ENCODE measurements around the gene TRIM2. TPM values are rescaled to one million over a fixed set of nuclear protein-coding genes. Genes with fewer than 3 reads are reported as not detected.

TRIM2 gene
- total RNA-seq, 1 experiment from 2014 or later: 18.9 TPM

DNA sequence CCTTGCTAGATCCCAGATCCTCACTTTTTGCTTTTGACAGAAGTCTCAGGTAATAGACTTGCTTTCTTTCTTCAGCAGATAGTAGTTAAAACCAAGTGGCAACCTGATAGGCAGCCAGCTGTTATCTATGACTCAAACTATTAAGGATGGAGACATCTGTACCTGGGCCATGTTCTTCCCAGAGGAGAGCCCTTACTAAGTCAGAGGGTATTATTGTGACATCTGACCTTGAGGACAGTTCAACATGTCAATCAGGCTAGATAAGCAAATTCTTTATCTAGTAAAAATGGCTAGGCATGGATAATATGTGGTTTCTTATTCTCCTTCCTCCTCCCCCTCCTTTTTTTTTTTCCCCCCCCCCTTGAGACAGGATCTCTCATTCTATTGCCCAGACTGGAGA is 39.2 kb downstream of the TRIM2 start:
- no peak for TF ChIP-seq EZH2phosphoT487 (IDR thresholded peaks at IDR 0.05; ENCODE audit: borderline replicate concordance, low read length)
- TF ChIP-seq, protein P1, sequence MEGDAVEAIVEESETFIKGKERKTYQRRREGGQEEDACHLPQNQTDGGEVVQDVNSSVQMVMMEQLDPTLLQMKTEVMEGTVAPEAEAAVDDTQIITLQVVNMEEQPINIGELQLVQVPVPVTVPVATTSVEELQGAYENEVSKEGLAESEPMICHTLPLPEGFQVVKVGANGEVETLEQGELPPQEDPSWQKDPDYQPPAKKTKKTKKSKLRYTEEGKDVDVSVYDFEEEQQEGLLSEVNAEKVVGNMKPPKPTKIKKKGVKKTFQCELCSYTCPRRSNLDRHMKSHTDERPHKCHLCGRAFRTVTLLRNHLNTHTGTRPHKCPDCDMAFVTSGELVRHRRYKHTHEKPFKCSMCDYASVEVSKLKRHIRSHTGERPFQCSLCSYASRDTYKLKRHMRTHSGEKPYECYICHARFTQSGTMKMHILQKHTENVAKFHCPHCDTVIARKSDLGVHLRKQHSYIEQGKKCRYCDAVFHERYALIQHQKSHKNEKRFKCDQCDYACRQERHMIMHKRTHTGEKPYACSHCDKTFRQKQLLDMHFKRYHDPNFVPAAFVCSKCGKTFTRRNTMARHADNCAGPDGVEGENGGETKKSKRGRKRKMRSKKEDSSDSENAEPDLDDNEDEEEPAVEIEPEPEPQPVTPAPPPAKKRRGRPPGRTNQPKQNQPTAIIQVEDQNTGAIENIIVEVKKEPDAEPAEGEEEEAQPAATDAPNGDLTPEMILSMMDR (conservative IDR thresholded peaks at IDR 0.05; ENCODE audit: low read depth, low read length): no peak
- TF ChIP-seq EZH2 (IDR thresholded peaks at IDR 0.05; ENCODE audit: low read length, unreplicated experiment): no peak
- ATAC-seq (no peak), DNase-seq (no peak)
- no peak overlapping the region for H3K4me3 ChIP-seq (ENCODE audit: low read length)
- H3K9me3 ChIP-seq (ENCODE audit: low read length): no peaks in the 10 kb centered on the region
- H3K36me3 ChIP-seq (ENCODE audit: low read depth, low read length): no peaks in the 10 kb centered on the region
- no peaks in the 10 kb centered on the region for H3K27me3 ChIP-seq (ENCODE audit: low read length)
- POLR2A ChIA-PET (ENCODE audit: unreplicated experiment): no interaction called here
- H2AFZ ChIP-seq (ENCODE audit: low read length): no peak overlapping the region
- CTCF ChIA-PET: no interaction called here
- H3F3A ChIP-seq (ENCODE audit: low read length, unreplicated experiment): no peaks in the 10 kb centered on the region
- H3K9ac ChIP-seq (ENCODE audit: low read length): no peak overlapping the region
- no peak overlapping the region for H3K27ac ChIP-seq (ENCODE audit: low read length)
- no peaks in the 10 kb centered on the region for H3K79me2 ChIP-seq (ENCODE audit: low read length)
- intact Hi-C loops (cut with micrococcal nuclease): no loop called here
- peaks cover 23% of the 10 kb centered on the region for H3K4me1 ChIP-seq (ENCODE audit: insufficient read depth, low read length)
- H4K20me1 ChIP-seq (ENCODE audit: low read length): no peaks in the 10 kb centered on the region
- H3K4me2 ChIP-seq (ENCODE audit: low read length): no peak overlapping the region
- no TSS peak for BruUV-seq (replicated peaks)
- H3K9me2 ChIP-seq (replicated peaks; ENCODE audit: low read length): no peaks in the 10 kb centered on the region

DNA sequence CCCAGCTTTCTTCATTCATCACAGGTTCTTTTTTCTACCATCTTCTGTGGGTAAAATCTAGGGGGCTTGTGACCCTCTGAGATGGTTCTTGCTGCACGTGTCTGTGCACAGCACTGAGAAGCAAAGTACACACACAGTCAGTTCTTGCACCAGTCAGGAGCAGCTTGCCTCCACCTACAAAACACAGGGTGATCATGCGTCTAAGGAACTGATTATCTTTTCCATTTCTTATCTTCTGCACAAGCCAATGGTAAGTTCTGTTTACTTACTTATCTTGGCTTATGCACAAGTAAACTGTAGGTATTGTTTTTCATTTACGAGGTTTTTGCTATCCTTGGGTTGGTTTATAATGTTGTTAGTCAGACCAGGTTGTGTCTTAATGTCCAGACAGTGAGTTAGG is 40.7 kb downstream of the TRIM2 start:
- H2AFZ ChIP-seq (ENCODE audit: low read length): no peak overlapping the region
- ChIA-PET CTCF (interaction anchor here (0.6 kb wide), 1 partner anchor 842 kb away, joined by 3 read pairs; no protein-coding TSS in a partner anchor), POLR2A (ENCODE audit: unreplicated experiment) (no interaction called here)
- H3K79me2 ChIP-seq (ENCODE audit: low read length): no peaks in the 10 kb centered on the region
- TF ChIP-seq EZH2 (IDR thresholded peaks at IDR 0.05; ENCODE audit: low read length, unreplicated experiment) (no peak), EZH2phosphoT487 (IDR thresholded peaks at IDR 0.05; ENCODE audit: borderline replicate concordance, low read length) (no peak)
- TF ChIP-seq, protein P1 (conservative IDR thresholded peaks at IDR 0.05; ENCODE audit: low read depth, low read length): no peak
- no peak for DNase-seq
- intact Hi-C loops (cut with micrococcal nuclease): no loop called here
- no peak overlapping the region for H3K27ac ChIP-seq (ENCODE audit: low read length)
- no peaks in the 10 kb centered on the region for H3K36me3 ChIP-seq (ENCODE audit: low read depth, low read length)
- H4K20me1 ChIP-seq (ENCODE audit: low read length): no peaks in the 10 kb centered on the region
- no peaks in the 10 kb centered on the region for H3K9me2 ChIP-seq (replicated peaks; ENCODE audit: low read length)
- H3K27me3 ChIP-seq (ENCODE audit: low read length): no peaks in the 10 kb centered on the region
- BruUV-seq (replicated peaks): no TSS peak
- no peak overlapping the region for H3K9ac ChIP-seq (ENCODE audit: low read length)
- no peaks in the 10 kb centered on the region for H3F3A ChIP-seq (ENCODE audit: low read length, unreplicated experiment)
- no peak overlapping the region for H3K4me3 ChIP-seq (ENCODE audit: low read length)
- H3K9me3 ChIP-seq (ENCODE audit: low read length): no peaks in the 10 kb centered on the region
- H3K4me1 ChIP-seq (ENCODE audit: insufficient read depth, low read length): peaks cover 34% of the 10 kb centered on the region
- no peak for ATAC-seq
- no peak overlapping the region for H3K4me2 ChIP-seq (ENCODE audit: low read length)

DNA sequence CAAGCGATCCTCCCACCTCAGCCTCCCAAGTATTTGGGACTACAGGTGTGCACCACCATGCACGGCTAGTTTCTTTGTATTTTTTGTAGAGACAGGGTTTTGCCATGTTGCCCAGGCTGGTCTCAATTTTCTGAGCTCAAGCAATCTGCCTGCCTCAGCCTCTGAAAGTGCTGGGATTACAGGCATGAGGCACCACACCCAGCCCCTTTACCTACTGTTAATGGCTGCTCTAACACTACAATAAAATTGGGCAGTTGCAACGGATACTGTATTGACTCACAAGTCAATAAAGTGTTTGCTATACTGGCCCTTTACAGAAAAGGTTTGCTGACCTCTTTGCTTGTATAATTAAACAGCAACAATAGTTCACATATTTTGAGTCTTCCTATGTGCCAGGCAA is 41.5 kb downstream of the TRIM2 start:
- peak; percentile 26 for ATAC-seq
- H3K9me2 ChIP-seq (replicated peaks; ENCODE audit: low read length): no peaks in the 10 kb centered on the region
- H3K79me2 ChIP-seq (ENCODE audit: low read length): no peaks in the 10 kb centered on the region
- H2AFZ ChIP-seq (ENCODE audit: low read length): no peak overlapping the region
- H3K4me2 ChIP-seq (ENCODE audit: low read length): no peak overlapping the region
- peaks cover 34% of the 10 kb centered on the region for H3K4me1 ChIP-seq (ENCODE audit: insufficient read depth, low read length)
- no peaks in the 10 kb centered on the region for H3K36me3 ChIP-seq (ENCODE audit: low read depth, low read length)
- no TSS peak for BruUV-seq (replicated peaks)
- H3K4me3 ChIP-seq (ENCODE audit: low read length): no peak overlapping the region
- H3K9me3 ChIP-seq (ENCODE audit: low read length): no peaks in the 10 kb centered on the region
- CTCF ChIA-PET: no interaction called here
- no peaks in the 10 kb centered on the region for H3K27me3 ChIP-seq (ENCODE audit: low read length)
- H3K9ac ChIP-seq (ENCODE audit: low read length): no peak overlapping the region
- no peaks in the 10 kb centered on the region for H4K20me1 ChIP-seq (ENCODE audit: low read length)
- POLR2A ChIA-PET (ENCODE audit: unreplicated experiment): interaction anchor here (1.1 kb wide), 1 partner anchor 41 kb away, joined by 3 read pairs; no protein-coding TSS in a partner anchor
- intact Hi-C loops (cut with micrococcal nuclease): no loop called here
- DNase-seq: no peak
- TF ChIP-seq, protein P1 (conservative IDR thresholded peaks at IDR 0.05; ENCODE audit: low read depth, low read length): no peak
- no peak for TF ChIP-seq EZH2 (IDR thresholded peaks at IDR 0.05; ENCODE audit: low read length, unreplicated experiment)
- TF ChIP-seq EZH2phosphoT487 (IDR thresholded peaks at IDR 0.05; ENCODE audit: borderline replicate concordance, low read length): no peak
- H3K27ac ChIP-seq (ENCODE audit: low read length): no peak overlapping the region
- H3F3A ChIP-seq (ENCODE audit: low read length, unreplicated experiment): no peaks in the 10 kb centered on the region

All from PC-3 (cell line).